Loucy (cell line): Measurements from ENCODE around the gene UTP14C.

Experiments used
- EZH2phosphoT487 ChIP-seq: fragments of 200-600 bp; IDR thresholded peaks from 2 replicates; pipeline ENCODE4 v1.6.1; 2018; ENCODE audit warnings: antibody characterized with exemption, mild to moderate bottlenecking, moderate library complexity, borderline replicate concordance
- TF ChIP-seq, protein P1 (sequence below): fragments of 200-600 bp; sonication (generic); conservative IDR thresholded peaks from 2 replicates; pipeline ENCODE4 v1.5.1; 2014; ENCODE audit warnings: mild to moderate bottlenecking, antibody characterized with exemption, low read length

DNA sequence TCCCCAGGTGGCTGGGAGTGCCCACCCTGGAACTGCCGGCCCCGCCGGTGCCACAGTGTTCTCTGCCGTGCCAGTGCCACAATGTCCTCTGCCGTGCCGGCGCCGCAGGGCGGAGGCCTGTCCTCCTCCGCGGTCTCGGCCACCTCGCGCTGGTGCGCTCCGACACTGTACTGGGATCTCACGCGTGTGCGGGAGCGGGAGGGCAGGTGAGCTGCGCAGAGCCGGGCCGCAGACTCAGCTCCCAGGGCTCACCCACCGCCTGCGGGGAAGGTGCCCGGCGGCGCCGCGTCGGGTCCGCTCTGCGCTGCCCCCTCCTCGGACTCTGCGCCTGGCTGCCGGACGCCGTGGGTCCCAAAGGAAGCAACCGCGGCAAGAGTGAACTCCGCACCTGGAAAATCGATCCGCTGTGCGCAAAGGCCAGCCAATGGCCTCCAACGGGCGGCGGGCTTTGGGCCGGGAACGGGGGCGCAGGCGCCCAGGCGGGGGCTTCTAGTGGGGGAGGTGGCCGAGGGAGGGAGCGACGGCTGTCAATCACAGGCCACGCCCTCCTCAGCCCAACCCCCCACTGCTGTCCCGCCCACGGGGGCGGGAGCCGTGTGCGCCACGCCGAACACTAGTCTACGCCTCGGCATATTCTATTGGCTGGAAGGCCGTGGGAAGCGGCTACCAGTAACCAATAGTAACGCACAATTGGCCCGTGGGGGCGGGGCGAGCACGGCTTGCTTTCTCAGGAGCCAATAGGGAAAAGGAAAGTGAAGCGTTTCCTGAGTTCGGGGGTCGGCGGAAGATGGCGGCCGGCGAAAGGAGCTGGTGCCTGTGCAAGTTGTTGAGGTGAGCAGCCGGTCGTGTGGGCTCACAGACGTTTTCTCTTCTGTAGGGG lies 12.6 kb upstream of the UTP14C start, which contains the start of gene ALG11:
- TF ChIP-seq, protein P1, sequence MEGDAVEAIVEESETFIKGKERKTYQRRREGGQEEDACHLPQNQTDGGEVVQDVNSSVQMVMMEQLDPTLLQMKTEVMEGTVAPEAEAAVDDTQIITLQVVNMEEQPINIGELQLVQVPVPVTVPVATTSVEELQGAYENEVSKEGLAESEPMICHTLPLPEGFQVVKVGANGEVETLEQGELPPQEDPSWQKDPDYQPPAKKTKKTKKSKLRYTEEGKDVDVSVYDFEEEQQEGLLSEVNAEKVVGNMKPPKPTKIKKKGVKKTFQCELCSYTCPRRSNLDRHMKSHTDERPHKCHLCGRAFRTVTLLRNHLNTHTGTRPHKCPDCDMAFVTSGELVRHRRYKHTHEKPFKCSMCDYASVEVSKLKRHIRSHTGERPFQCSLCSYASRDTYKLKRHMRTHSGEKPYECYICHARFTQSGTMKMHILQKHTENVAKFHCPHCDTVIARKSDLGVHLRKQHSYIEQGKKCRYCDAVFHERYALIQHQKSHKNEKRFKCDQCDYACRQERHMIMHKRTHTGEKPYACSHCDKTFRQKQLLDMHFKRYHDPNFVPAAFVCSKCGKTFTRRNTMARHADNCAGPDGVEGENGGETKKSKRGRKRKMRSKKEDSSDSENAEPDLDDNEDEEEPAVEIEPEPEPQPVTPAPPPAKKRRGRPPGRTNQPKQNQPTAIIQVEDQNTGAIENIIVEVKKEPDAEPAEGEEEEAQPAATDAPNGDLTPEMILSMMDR, result no peak
- TF ChIP-seq EZH2phosphoT487, result no peak
